Mesenchymal stem cell (in vitro differentiated cells and primary cell): ENCODE measurements around the gene GLIS2.

ENCODE experiments used
- DNase-seq: peaks from one replicate; pipeline ENCODE4 v3.0.0-alpha.2; 2013
- H2AFZ ChIP-seq: one replicate; pipeline ENCODE4 v1.6.1; 2013; ENCODE audit warnings: low read depth, mild to moderate bottlenecking, control low read depth, inconsistent platforms, low read length, moderate library complexity
- H2AK5ac ChIP-seq: 2 replicates; pipeline ENCODE4 v1.6.1; 2013; ENCODE audit warnings: low read length, moderate library complexity, mild to moderate bottlenecking, inconsistent platforms; ENCODE audit not compliant: severe bottlenecking
- H2BK120ac ChIP-seq: one replicate; pipeline ENCODE4 v1.6.1; 2013; ENCODE audit warnings: low read depth, mild to moderate bottlenecking, inconsistent platforms, low read length, moderate library complexity
- H2BK12ac ChIP-seq, 2 experiments: one replicate each; pipeline ENCODE4 v1.6.1; 2013; ENCODE audit warnings: inconsistent platforms in 2 of 2, low read length in 2 of 2, mild to moderate bottlenecking in 2 of 2, moderate library complexity in 2 of 2, control low read depth in 1 of 2
- H2BK15ac ChIP-seq: one replicate; pipeline ENCODE4 v1.6.1; 2013; ENCODE audit warnings: mild to moderate bottlenecking, low read depth, inconsistent platforms; ENCODE audit not compliant: poor library complexity, severe bottlenecking
- H2BK5ac ChIP-seq: 2 replicates; pipeline ENCODE4 v1.6.1; 2013; ENCODE audit warnings: low read depth, mild to moderate bottlenecking, low read length, control low read depth, inconsistent platforms; ENCODE audit not compliant: poor library complexity, severe bottlenecking
- H3K14ac ChIP-seq, 2 experiments: one replicate each; pipeline ENCODE4 v1.6.1; 2013; ENCODE audit warnings: inconsistent platforms in 2 of 2, low read length in 2 of 2, control low read depth in 1 of 2, mild to moderate bottlenecking in 1 of 2, moderate library complexity in 1 of 2
- H3K18ac ChIP-seq, 2 experiments: one replicate each; pipeline ENCODE4 v1.6.1; 2013; ENCODE audit warnings: inconsistent platforms in 2 of 2, low read length in 2 of 2, control low read depth in 1 of 2, low read depth in 1 of 2, mild to moderate bottlenecking in 1 of 2
- H3K23ac ChIP-seq, 2 experiments: one replicate each; pipeline ENCODE4 v1.6.1; 2013; ENCODE audit warnings: inconsistent platforms in 2 of 2, low read length in 2 of 2, mild to moderate bottlenecking in 2 of 2, moderate library complexity in 2 of 2, control low read depth in 1 of 2
- H3K27ac ChIP-seq: 2 replicates; pipeline ENCODE4 v1.5.1; 2013; ENCODE audit warnings: mild to moderate bottlenecking, moderate library complexity, low read length, control low read depth, inconsistent platforms; ENCODE audit not compliant: poor library complexity, severe bottlenecking
- H3K27me3 ChIP-seq, 2 experiments: 2 replicates each; pipeline versions ENCODE4 v1.6.1 to v1.7.0; 2013; ENCODE audit warnings: low read length in 2 of 2, mild to moderate bottlenecking in 2 of 2, moderate library complexity in 2 of 2, control low read depth in 1 of 2, inconsistent platforms in 1 of 2; ENCODE audit not compliant: control insufficient read depth in 1 of 2, insufficient read depth in 1 of 2
- H3K36me3 ChIP-seq, 2 experiments: 2 replicates each; pipeline versions ENCODE4 v1.6.1 to v1.7.0; 2013; ENCODE audit warnings: low read length in 2 of 2, control low read depth in 1 of 2, inconsistent platforms in 1 of 2, low read depth in 1 of 2, mild to moderate bottlenecking in 1 of 2; ENCODE audit not compliant: insufficient read depth in 2 of 2, control insufficient read depth in 1 of 2
- H3K4ac ChIP-seq, 2 experiments: one replicate each; pipeline ENCODE4 v1.6.1; 2013; ENCODE audit warnings: inconsistent platforms in 2 of 2, low read length in 2 of 2, mild to moderate bottlenecking in 2 of 2, moderate library complexity in 2 of 2, control low read depth in 1 of 2, low read depth in 1 of 2
- H3K4me1 ChIP-seq: 2 replicates; pipeline ENCODE4 v1.6.1; 2013; ENCODE audit warnings: low read depth, low read length, control low read depth; ENCODE audit not compliant: control insufficient read depth, insufficient read depth
- H3K4me2 ChIP-seq: 2 replicates; pipeline ENCODE4 v1.6.1; 2013; ENCODE audit warnings: low read length, mild to moderate bottlenecking, inconsistent platforms; ENCODE audit not compliant: poor library complexity, severe bottlenecking
- H3K4me3 ChIP-seq, 2 experiments: 2 replicates each; pipeline versions ENCODE4 v1.5.1 to v1.7.0; 2013; ENCODE audit warnings: low read length in 2 of 2, mild to moderate bottlenecking in 2 of 2, control low read depth in 1 of 2, low read depth in 1 of 2; ENCODE audit not compliant: insufficient read depth in 1 of 2
- H3K79me1 ChIP-seq: replicated peaks from 2 replicates; pipeline ENCODE4 v1.6.1; 2013; ENCODE audit warnings: mild to moderate bottlenecking, control low read depth, low read length, inconsistent platforms; ENCODE audit not compliant: poor library complexity, severe bottlenecking
- H3K9ac ChIP-seq: 2 replicates; pipeline ENCODE4 v1.7.0; 2013; ENCODE audit warnings: mild to moderate bottlenecking, low read length, moderate library complexity
- H3K9me3 ChIP-seq: 2 replicates; pipeline ENCODE4 v1.7.0; 2013; ENCODE audit warnings: mild to moderate bottlenecking, low read length; ENCODE audit not compliant: control insufficient read depth
- H4K8ac ChIP-seq: one replicate; pipeline ENCODE4 v1.6.1; 2013; ENCODE audit warnings: inconsistent platforms, mild to moderate bottlenecking, low read length, moderate library complexity
- H4K91ac ChIP-seq: one replicate; pipeline ENCODE4 v1.6.1; 2013; ENCODE audit warnings: mild to moderate bottlenecking, low read length, inconsistent platforms
- WGBS: methylation state at CpG from one replicate; pipeline ENCODE4 v1.1.7; 2013; ENCODE audit warnings: mixed read lengths; 5-methylcytosine and 5-hydroxymethylcytosine counted together

GLIS2 gene

DNA sequence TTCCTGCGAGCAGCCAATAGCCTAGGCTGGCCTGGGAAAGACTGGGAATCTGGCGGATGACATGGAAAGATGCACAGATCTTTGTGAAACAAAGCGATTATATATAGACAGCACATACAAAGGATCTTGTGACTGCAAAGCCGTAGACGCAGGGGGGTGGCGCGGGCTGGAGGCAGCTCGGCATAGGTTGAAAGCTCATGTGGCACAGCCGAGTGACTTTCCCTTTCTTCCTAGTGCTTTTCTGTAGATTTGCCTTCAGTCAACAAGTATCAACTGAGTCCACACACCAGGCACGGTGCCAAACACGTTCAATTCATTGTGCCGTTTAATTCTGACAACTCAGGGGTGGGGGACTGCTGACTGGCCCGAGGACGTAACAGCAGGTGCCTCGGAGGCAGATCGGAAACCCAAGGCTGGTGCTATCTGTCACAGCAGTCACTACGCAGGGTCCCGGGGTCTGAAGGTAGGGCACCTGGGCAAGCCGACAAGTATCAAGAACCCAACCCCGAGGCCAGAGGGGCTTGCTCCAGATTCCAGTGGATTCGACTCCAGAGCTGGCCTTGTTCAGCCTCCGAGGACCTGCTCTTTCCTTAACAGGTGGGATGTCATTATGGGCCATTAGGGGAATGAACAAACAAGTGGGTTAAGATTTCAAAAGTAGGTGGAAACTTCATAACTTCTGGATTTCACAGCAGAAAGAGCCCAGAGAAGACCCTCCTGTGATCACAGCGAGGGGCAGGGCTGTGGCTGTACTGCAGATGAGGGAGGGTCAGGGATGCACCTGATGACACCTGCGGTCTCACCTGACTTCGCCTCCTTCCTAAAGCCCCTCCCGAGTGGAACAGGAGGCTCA lies 29.3 kb downstream of the GLIS2 start:
- no peak overlapping the region for H2AFZ ChIP-seq
- no peaks in the 10 kb centered on the region for H3K9me3 ChIP-seq
- DNase-seq, result peak; percentile 49
- no peak overlapping the region for H3K14ac ChIP-seq
- H2BK5ac ChIP-seq, result no peak overlapping the region
- no peak overlapping the region for H2BK120ac ChIP-seq
- no peak overlapping the region for H3K4me3 ChIP-seq
- peaks cover 40% of the 10 kb centered on the region for H3K79me1 ChIP-seq
- no peak overlapping the region for H3K27ac ChIP-seq
- peaks cover 15% of the 10 kb centered on the region for H3K4me1 ChIP-seq
- no peaks in the 10 kb centered on the region for H3K27me3 ChIP-seq
- no peak overlapping the region for H3K9ac ChIP-seq
- H2AK5ac ChIP-seq, result no peak overlapping the region
- H3K18ac ChIP-seq, result no peak overlapping the region
- no peak overlapping the region for H4K91ac ChIP-seq
- H2BK12ac ChIP-seq, result no peak overlapping the region
- no peak overlapping the region for H3K4me2 ChIP-seq
- 95% methylated on average over 26 of the region's 26 CpGs for WGBS
- peaks cover 15 to 38% of the 10 kb centered on the region in 2 experiments for H3K36me3 ChIP-seq
- H2BK15ac ChIP-seq, result no peak overlapping the region
- no peak overlapping the region for H4K8ac ChIP-seq
- H3K23ac ChIP-seq, result peak overlapping the region in 1 of 2 experiments; percentile 54
- H3K4ac ChIP-seq, result no peak overlapping the region

DNA sequence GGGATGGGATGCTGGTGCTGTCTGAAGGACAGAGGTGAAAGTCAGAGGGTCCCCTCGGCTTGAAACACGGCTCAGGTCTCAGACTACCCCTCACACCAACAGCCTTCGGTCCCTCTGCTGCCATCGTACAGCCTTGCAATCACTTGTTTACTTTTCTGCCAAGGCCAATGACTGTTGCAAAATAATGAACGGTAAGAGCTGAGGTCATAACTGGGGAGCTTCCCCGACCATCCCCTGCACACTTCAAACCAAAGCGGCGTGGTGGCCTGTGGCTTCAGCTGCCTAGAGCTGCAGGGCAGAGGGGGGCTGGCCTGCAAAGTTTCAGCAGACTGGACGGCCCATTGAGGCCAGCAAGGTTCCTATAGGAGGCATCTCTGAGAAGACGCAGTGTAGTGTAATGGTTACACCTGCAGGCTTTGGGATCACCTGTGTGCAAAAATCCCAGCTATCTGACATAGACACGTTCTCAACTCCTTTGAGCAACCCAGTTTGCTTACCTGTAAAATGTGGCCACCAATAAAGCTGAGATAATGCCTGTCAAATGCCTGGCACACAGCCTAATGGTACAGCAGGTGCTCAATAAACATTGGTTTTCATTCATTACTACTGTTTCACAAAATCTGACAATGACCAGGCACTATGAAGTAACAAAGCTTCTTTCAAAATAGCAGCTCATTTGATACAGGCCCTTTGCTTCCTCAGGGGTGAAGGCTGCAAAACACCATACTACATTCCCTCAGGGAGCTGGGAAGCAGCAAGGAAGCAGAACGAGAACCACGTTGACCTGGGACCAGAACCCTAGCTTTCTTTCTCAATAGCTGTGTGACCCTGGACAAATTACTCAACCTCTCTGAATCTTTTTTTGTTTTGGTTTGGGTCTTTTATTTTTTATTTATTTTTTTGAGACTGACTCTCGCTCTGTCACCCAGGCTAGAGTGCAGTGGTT lies 30.2 kb downstream of the GLIS2 start:
- Histone ChIP-seq H4K8ac (no peak overlapping the region), H3K27ac (no peak overlapping the region), H3K14ac (no peak overlapping the region), H2BK12ac (no peak overlapping the region), H4K91ac (no peak overlapping the region), H3K9ac (no peak overlapping the region), H2BK5ac (no peak overlapping the region), H3K4me1 (peaks cover 16% of the 10 kb centered on the region), H3K4me3 (no peak overlapping the region), H3K27me3 (no peaks in the 10 kb centered on the region), H3K36me3 (peaks cover 6 to 29% of the 10 kb centered on the region in 2 experiments), H3K9me3 (no peaks in the 10 kb centered on the region), H2AFZ (no peak overlapping the region), H2BK120ac (no peak overlapping the region), H3K4ac (no peak overlapping the region), H3K4me2 (no peak overlapping the region), H3K23ac (no peak overlapping the region), H2BK15ac (no peak overlapping the region), H3K18ac (no peak overlapping the region), H2AK5ac (no peak overlapping the region), H3K79me1 (peaks cover 31% of the 10 kb centered on the region)
- peak; percentile 70 for DNase-seq
- WGBS, result 69% methylated on average over 11 of the region's 14 CpGs

DNA sequence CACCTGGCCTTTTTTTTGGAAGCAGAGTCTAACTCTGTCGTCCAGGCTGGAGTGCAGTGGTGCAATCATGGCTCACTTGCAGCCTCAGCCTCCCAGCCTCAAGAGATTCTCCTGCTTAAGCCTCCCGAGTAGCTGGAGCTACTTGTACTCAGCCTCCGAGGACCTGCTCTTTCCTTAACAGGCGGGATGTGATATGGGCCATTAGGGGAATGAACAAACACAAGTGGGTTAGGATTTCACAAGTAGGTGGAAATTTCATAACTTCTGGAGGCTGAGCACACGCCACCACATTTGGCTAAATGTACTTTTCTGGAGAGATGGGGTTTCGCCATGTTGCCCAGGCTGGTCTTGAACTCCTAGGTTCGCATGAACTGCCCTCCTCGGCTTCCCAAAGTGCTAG lies 31.1 kb downstream of the GLIS2 start:
- H4K8ac ChIP-seq, result no peak overlapping the region
- no peak overlapping the region for H3K18ac ChIP-seq
- no peak overlapping the region for H2BK120ac ChIP-seq
- no peak overlapping the region for H3K14ac ChIP-seq
- H3K23ac ChIP-seq, result no peak overlapping the region
- peaks cover 18% of the 10 kb centered on the region for H3K4me1 ChIP-seq
- no peak overlapping the region for H3K9ac ChIP-seq
- peaks cover 0 to 21% of the 10 kb centered on the region in 2 experiments for H3K36me3 ChIP-seq
- DNase-seq, result peak; percentile 55
- no peak overlapping the region for H4K91ac ChIP-seq
- no peaks in the 10 kb centered on the region for H3K9me3 ChIP-seq
- H2BK15ac ChIP-seq, result no peak overlapping the region
- no peak overlapping the region for H2BK12ac ChIP-seq
- no peak overlapping the region for H3K4me2 ChIP-seq
- no peak overlapping the region for H3K4ac ChIP-seq
- no peak overlapping the region for H2AFZ ChIP-seq
- H3K4me3 ChIP-seq, result no peak overlapping the region
- no peaks in the 10 kb centered on the region for H3K27me3 ChIP-seq
- H3K27ac ChIP-seq, result no peak overlapping the region
- peaks cover 24% of the 10 kb centered on the region for H3K79me1 ChIP-seq
- H2AK5ac ChIP-seq, result no peak overlapping the region
- no peak overlapping the region for H2BK5ac ChIP-seq
- 93% methylated on average over 8 of the region's 8 CpGs for WGBS
